ENCODE results near the gene METTL13.
A peak's percentile ranks its signal among the peaks of the same experiment; 100 is the strongest.
"Not testable (repeated sequence)": the region's sequence is repeated elsewhere in the genome, so short reads cannot be mapped to it uniquely, and the experiment has no call there.

The METTL13 gene

DNA sequence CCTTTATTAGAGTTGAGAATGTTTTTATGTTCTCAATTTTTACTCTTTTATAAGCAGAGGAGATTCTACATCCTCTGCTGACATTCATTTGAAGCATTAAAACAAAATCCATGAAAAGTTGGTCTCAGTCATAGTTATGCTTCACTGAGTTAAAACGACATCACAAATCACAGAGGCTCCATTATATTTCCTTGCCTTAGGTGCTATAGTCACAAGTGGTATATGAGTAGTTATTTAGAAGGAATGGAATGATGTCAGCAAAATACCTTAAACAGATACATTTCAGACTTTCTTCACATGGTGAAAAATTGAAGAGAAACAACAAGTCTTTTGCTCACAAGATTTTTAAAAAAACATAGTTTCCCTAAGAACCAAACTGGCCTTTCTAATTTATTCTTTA, 11.7 kb upstream of the METTL13 start:
- DNase-seq: no peak

DNA sequence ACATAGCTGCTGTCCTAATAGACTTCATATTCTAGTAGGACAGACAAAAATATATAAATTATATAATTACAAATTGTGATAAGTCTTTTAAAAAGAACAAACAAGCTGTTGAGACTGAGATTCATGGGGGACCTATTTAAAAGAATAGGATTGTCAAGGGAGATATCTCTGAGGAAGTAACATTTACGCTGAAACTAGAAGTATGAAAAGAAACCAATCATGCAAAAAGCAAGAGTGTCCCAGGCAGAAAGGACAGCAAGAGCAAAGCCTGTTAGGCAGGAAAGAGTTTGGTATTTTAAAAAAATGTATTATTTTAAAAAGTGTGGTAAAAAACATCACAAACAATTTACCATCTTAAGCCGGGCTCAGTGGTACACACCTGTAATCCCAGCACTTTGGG, 9.1 kb upstream of the METTL13 start:
- DNase-seq: no peak

- no peak for DNase-seq
Observed at GRCh38 chr1:171780583-171781175, 781 bp upstream of the METTL13 start.

DNA sequence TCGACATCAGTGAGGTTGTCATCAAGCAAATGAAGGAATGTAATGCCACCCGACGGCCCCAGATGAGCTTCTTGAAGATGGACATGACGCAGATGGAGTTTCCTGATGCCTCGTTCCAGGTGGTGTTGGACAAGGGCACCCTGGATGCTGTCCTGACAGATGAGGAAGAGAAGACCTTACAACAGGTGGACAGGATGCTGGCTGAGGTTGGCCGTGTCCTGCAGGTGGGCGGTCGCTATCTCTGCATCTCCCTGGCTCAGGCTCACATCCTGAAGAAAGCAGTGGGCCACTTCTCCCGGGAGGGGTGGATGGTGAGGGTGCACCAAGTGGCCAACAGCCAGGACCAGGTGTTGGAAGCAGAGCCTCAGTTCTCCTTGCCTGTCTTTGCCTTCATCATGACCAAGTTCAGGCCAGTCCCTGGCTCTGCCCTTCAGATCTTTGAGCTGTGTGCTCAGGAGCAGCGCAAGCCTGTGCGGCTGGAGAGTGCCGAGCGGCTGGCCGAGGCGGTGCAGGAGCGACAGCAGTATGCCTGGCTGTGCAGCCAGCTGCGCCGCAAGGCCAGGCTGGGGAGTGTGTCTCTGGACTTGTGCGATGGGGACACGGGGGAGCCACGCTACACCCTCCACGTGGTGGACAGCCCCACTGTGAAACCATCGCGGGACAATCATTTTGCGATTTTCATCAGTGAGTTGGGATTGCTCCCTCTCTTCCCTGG, 2.5 kb downstream of the METTL13 start:
- no peak for DNase-seq

DNA sequence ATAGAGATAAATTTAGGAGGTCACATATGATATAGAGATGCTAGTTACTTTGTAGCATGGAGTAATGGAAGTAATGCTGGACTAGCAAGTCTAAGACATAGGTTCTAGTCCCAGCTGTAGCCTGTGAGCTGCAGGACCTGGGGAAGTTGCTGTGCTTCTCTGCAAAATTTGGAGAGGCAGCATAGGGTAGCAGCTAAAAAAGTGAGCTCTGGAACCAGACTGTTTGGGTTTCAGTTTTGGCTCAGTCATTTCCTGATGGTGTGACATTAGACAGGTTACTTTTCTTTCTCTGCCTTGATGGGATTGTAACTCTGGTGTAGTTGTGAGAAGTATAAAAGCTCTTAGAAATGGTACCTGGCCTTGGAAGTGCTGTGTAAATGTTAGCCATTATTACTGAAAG, 3.3 kb downstream of the METTL13 start:
- DNase-seq: no peak

DNA sequence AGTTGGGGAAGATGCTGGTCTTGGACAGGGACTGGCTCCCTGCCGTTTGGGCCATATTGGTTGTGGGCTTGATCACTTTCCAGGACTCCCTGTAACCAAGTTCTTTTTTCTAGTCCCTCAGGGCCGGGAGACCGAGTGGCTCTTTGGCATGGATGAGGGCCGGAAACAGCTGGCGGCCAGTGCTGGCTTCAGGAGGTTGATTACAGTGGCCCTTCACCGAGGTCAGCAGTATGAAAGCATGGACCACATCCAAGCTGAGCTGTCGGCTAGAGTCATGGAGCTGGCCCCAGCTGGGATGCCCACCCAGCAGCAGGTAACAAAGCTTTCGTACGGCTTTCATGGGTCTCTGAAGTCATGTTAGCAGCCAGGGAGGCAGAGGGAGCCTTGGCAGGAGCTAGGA, 4.3 kb downstream of the METTL13 start:
- DNase-seq: no peak

DNA sequence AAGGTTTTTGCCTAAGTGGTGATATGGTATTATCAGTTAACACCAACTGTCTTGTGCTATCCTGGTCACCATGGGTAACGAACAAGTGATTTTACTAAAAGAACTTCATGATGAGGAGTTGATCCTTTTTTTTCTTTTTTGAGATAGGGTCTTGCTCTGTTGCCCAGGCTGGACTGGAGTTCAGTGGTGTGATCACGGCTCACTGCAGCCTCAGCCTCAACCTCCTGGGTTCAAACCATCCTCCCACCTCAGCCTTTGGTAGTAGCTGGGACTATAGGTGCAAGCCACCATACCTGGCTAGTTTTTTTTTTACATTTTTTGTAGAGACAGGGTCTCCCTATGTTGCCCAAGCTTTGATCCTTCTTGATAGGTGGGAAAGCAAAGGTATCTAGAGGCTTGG, 5.1 kb downstream of the METTL13 start:
- DNase-seq: no peak

GRCh38 chr1:171787686-171788480, 6.4 kb downstream of the METTL13 start:
- DNase-seq: no peak

DNA sequence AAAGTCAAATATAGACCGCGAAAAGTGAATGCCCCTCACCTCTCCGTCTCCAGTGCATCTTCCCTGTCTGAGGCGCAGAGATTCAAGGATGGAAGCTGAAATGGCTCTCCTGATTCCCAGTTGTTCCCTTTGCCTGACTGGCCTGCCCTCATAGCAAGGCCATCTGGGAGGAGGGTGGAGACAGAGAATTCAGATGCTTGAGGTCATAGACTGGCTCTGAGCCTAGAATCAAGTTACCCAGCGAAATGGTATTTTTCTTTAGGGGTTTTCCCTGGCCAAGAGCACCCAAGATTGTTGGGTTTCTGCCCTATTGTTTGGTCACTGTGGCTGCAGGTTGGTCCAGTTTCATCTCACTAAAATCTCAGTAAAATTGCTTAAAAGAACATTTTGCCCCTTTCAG, 7.2 kb downstream of the METTL13 start:
- no peak for DNase-seq

DNA sequence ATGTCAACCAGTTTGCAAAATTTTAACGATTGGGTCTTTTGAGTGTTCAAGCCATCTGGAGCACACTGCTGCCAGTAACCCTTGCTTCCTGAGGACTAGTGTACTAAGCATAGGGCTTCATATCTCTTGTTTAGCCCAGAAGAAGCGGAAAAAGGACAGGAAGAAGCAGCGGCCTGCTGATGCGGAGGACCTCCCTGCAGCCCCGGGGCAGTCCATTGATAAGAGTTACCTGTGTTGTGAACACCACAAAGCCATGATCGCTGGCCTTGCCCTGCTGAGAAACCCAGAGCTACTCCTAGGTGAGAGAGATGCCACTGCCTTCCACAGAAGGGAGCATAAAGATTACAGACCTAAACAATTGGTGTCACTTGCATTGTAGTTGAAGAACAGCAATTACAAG, 8.9 kb downstream of the METTL13 start:
- no peak for DNase-seq

DNA sequence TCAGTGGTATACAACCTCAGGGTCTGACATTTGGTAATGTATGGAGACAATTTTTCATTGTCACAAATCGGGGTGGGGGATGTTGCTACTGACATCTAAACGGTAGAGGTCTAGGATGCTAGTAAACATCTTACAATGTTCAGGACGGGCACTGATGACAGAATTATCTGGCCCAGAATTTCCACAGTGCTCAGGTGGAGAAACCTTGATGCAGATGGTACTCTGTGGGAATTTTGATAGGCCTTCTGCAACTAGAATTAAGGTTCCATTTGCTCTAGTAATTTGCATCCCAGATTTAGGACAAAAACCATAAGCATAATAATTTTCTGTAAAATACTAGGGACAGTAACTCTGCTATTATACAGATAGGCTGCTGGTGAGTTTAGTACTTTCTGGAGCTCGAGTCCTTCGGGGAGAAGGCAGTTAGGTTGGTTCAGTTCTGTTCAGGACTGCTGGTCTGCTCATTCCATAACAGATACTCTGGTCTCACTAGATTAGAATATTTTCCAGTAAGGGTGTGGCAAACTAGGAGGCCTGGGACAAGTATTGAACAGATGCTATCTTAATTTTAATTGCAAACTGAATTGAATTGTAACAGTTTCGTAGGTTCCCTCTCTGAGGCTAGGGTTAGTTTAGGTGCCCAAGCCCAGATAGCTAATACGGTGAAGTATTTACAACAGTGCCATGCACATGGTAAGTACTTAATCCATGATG, 11.4 kb downstream of the METTL13 start:
- no peak for DNase-seq

DNA sequence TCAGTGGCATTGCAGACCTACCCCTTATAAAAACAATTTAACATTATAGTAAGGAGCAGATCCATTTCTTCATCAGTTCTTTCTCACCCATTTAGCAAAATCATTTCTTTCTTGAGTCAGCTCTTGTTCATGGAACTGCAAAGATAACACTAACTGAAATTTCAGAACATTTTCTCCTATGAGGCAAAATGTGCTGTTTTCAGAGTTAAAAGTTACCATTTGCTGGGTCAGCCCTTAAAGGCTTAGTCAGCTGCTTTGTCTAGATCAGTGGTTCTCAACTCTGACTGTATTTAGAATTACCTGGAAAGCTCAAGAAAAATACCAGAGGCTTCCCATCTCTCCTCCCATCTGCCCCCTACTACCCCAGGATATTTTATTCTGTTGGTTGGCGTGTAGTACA, 12.2 kb downstream of the METTL13 start:
- DNase-seq: no peak

DNA sequence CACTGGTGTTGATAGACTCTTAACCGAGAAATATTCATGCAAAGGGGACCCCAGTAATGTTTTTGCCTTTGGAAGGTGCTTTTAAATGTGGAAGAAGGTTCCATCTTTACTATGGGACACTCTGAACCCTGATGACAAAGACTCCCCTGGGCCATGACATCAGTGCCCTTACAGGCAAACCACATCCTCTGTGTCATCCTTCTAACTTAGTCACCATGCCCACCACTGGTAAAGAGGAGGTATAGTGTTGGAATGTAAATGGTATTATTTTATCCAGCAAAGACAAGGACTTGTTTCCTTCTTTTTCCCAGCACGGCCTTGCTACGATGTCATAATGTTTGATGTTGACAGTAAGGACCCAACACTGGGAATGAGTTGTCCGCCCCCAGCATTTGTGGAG, 12.6 kb downstream of the METTL13 start:
- DNase-seq: no peak

GRCh38 chr1:171796592-171796991, 15.1 kb downstream of the METTL13 start:
- DNase-seq: no peak

DNA sequence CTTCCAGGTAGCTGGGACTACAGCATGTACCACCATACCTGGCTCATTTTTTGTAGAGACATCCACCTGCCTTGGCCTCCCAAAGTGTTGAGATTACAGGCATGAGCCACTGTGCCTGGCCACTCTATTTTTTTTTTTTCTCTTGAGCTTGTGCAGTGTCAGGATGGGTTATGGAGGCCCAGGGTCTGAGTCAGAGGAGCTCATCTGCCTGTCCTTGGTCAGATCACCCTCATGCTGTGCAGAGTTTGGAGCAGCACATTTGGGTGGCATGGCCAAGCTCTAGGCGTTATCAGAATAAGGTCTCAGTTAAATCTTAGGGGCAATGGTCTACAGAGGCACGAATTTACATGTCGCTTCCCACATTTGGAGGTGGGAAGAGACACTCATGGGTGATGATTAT, 16.9 kb downstream of the METTL13 start:
- no peak for DNase-seq

- no peak for DNase-seq
Observed at GRCh38 chr1:171798765-171799164, 17.3 kb downstream of the METTL13 start.

GRCh38 chr1:171799166-171799565, 17.7 kb downstream of the METTL13 start:
- no peak for DNase-seq

DNA sequence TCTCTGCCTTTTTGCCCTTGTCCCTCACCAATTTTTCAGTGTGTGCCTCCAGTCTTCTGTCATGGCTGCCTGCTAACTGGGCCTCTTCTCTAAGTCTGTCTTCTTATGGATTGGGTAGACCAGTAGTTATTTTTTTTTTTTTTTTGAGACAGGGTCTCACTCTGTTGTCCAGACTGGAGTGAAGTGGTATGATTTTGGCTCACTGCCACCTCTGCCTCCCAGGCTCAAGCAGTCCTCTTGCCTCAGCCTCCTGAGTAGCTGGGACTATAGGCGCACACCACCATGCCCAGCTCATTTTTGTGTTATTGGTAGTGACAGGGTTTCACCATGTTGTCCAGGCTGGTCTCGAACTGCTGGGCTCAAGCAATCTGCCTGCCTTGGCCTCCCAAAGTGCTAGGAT, 18.2 kb downstream of the METTL13 start:
- not testable (repeated sequence) for DNase-seq

DNA sequence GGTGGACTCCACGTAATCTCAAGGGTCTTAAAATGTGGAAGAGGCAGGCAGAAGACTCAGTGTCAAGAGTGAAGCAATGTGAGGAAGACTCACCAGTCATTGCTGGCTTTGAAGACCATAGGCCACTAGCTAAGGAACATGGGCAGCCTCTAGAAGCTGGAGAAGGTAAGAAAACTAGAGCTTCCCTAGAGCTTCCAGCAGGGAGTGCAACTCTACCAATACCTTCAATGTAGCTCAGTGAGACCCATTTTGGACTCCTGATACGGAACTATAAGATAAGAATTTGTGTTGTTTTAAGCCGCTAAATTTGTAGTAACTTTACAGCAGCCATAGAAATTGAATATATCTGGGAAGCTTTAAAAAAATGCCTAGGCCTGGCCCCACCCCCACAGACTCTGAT, 18.9 kb downstream of the METTL13 start:
- DNase-seq: no peak

- no peak for DNase-seq
Observed at GRCh38 chr1:171800851-171801250, 19.4 kb downstream of the METTL13 start.

DNA sequence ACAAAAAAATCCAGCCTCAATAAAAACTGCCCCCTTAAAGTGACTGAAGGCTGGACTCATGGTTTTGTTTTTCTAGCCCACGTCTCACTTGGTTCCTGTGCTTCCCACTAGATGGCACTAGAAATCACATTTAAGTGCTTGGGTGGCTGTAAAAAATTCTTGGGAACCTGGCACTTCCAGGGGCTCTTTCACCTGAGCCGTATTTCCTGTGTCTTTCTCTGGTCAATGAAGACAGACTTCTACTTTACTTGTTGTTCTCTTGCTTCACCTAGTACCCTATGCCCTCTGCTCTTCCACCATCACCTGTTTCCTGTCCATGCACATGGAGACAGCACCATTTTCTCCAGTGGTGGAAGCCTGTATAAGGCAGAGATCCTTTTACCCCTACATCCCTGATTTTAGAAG, 20.0 kb downstream of the METTL13 start:
- peak; percentile 57 to 67 for DNase-seq

- no peak for DNase-seq
Observed at GRCh38 chr1:171802207-171802606, 20.7 kb downstream of the METTL13 start.

DNA sequence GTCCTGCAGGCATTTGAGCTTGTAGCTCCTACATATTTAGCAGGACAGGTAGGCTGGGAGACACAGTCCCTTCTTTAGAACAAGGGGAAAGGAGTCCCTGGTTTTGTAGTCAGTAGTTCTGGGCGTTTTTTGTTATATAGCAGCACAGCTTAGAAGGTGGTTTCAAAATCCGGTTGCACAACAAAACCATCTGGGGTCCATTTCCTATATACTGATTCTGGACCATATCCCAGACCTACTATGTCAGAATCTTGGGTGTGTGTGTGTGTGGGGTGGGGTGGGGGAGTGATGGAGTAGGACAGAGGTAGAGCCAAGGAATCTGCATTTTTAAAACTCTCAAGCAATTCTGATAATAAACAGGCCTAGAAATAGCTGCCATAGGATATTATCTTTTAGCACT, 21.6 kb downstream of the METTL13 start:
- DNase-seq: no peak
